ENCODE results near the gene GNG7.
"Not testable (repeated sequence)": the region's sequence is repeated elsewhere in the genome, so short reads cannot be mapped to it uniquely, and the experiment has no call there.

The GNG7 gene

DNA sequence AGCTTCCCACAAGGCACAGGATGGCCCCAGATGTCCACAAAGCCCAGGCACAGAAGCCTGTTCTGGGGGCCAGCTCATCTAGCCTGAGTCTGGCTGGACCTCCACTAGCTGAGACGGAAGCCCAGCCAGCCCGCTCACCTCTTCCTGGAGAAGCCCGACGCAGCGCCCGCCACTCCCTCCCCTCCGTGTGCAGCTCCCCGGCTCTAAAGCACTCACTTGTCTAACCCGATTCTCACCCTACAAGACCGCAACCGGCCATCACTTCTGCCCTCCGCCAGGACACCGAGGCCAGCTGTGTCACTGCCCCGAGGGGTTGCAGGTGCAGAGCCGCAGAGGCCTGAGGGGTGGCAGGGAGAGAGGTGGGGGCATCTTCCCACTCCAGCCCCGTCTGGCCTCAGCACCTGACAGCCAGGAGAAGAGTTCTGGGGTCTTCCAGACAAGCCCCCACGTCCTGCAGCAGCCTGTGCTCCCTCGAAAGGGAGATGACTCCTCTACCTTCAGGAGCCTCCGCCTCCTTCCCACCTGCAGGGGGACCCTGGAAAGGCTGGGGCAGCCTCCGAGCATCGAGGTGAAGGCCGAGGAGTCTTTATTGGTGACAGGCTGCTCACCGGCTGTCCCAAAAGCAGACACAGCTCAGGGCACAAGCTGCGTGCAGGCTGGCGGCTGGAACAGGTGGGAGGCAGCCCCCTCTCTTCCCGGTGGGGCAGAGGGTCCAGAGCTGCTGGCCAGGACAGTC is 24.6 kb upstream of the GNG7 start:
- DNase-seq (ENCODE audit: low read depth in 2 of 2): no peak

DNA sequence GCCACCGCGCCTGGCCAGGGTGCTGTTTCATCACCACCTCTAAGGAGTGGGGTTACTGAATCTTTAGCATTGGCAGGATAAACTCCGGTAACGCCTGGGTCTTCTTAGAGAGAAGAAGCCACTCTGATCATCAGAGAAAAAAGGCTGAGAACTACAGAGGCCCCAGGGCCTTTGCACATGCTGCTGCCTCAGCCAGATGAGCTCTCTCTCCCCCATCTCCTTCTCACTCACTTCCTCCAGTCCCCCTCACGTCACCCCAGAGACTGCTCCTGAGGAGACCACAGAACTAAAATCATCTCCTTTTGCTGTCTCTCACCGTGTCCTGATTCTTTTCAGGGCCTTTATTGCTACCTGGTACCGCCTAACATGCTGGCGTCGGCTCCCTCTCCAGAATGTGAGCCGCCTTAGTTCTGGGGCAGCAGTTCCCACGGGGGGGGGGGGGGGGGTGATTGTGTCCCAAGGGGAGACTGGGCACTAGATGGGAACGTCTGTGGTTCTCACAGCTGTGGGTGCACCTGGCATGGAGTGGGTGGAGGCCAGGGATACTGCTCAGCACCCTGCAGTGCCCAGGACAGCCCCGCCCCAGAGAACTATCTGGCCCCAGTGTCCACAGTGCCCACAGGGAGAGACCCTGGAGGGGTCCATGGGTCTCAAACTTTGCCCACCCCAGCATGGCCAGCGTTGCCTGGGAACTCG is 23.8 kb upstream of the GNG7 start:
- no peak for DNase-seq (ENCODE audit: low read depth in 2 of 2)

DNA sequence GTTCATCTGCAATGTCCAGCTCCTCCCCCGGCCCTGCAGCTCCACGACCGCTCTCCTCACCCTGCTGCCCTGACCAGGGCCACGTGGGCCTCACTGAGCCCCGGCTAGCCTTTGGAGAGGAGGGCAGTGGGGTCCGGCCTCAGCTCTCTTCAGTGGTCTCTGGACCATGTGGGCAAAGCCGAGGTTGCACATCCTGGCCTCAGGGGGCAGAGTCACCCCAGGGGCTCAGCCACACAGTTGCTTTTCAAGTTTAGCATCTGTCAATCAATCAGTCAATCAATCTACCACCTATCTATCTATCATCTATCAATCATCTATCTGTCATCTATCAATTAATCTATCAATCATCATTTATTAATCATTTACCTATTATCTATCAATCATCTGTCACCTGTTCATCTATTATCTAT is 21.7 kb upstream of the GNG7 start:
- DNase-seq (ENCODE audit: low read depth in 2 of 2): no peak

DNA sequence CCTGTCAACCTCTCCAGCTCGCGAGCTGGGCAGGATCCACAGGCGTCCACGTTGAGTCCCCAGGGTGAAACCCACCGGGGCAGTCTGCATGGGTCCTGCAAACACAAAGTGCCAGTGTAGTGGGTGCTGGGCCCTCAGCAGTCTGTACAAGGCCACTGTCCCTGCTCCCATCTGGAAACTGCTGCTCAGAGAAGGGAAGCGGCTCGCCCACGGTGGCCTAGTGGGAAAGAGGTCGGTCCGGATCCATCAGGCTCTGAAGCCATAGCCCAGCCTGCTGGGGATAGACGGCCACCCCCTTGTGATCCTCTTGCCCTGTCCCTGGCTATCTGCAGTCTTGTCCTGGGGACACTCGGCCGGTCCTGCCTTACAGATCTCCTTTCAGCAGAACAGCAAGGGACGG is 21.3 kb upstream of the GNG7 start:
- DNase-seq (ENCODE audit: low read depth in 2 of 2): no peak

DNA sequence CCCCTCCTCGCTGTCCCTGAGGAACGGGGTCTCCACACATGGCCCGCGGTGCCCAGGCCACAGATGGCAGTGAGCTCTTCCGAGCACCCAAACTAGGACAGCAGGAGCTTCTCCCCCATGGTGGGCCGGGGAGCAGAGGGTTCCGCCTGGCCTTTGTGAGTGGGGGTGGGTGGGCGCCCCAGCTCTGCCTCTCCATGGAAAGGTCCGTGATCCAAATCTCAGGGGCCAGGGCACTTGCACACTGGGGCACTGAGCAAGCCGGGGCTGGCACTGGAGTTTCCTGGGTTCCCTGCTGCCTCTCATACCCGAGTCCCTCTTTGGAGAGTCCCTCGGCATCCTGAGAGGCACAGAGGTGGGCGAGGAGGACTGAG is 20.8 kb upstream of the GNG7 start:
- no peak for DNase-seq (ENCODE audit: low read depth in 2 of 2)

DNA sequence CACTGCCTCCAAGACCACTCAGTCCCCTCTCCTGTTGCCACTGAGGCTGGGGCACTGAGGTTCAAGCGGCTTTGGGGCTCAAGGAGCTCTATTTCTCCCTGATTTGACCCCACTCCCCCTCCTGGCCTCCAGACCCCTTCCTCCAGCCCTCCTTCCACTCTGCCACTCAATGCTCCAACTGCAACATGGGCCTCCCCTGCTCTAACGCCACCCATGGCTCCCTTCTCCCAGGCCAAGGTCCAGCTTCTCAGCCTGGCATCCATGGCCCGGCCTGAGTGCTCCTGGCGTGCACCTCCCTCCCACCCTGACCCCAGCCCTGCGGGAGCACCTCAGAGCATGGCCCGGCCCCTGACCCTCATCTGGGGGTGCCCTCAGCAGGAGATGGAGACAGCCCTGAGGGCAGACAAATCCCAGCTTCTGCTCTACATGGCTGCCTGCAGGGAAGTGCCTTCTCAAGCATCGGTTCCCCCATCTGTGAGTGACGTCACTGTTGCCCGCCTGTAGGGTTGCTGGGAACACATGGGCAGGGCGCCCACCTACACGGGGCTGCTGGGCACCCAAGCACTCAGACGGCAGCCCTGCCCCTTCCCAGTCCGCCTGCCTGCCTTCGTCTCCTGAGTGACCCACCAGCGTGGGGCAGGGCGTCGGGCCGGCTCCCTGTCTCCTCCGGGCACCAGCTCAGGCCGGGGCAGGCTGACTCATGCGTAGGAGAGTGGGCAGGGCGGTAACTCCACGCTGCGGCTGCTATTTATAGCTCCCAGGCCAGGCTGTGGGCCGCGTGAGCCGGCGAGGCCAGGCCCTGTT is 20.2 kb upstream of the GNG7 start:
- no peak for DNase-seq (ENCODE audit: low read depth in 2 of 2)

DNA sequence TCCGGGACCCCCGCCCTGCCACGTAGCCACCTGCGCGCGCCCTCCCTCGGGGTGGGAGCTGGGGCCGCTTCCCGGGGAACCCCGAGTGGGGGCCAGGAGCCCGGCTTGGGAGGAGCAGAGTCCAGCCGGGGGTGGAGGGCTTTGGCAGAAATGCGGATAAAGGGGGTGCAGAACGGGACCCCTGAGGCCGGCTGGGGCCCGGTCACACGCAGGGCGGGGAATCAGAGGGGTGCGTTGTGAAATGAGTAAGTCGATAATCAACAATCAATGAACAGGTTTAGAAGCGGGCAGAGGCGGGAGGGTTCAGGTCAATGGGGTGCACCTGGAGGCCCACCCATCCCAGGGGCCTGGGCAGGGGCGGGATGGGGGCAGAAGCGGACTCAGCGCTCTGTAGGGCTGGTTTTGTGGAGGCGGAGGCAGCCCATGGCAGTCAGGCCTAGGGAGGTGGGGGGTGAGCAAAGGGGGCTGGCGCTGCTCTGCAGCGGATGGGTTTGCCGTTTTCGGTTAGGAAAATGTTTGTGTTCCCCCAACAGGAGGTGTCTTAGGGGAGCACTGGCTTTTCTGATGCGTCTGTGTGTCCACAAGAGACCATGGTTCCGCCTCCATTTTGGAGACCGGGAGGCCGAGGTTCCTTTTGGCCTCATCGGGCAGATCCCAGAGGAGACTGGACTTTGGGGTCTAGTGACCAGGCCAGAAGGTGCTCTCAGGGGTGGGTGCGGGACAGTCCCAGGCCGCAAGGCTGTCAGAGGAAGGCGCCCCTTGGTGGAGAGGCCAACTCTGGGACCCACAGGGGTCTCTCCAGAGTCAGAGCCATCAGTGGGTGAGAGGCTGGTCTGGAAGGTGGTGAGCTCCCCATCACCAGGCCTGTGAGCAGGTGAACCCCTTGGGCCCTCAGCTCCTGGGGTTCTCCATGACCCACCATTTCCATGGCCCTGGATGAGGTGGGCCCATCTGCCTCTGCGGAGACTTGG is 19.4 kb upstream of the GNG7 start:
- no peak for DNase-seq (ENCODE audit: low read depth in 2 of 2)

DNA sequence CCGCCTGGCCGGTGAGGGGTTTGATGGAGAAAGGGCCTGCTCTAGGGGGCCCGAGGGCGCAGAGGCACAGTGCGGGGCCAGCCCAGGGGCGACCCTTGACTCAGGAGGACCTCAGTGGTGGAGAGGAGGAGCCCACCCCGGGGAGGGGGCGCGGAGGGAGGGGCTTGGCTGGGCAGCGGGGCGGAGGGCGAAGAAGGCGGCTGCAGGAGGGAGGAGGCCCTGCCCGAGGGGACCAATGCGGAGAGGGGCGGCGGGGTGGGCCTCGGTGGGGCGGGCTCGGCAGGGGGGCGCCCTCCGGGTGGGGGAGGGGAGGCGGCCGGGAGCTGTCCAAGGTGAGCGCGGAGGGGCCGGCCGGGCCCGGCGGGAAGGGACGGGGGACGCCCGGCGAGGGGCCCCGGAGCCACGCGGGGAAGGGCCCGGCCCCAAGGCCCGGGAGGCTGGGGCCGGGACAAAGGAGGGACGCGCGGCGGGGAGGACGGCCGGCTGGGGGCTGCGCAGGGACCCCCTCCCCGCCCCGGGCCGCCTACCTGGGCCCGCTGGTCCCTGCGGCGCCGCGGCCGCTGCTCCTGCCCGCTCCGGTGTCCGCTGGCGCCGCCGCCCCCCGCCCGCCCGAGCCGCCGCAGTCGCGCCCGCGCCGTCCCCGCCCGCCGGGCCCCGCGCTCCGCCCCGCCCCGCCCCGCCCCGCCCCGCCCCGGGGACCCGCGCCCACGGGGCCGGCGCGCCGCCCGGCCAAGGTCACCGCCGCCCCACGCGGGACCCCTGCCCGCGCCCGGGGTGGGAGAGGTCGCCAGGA is 18.5 kb upstream of the GNG7 start, which contains the start of gene DIRAS1:
TSS of gene DIRAS1 (minus strand) at position 596 of the 793 bp plus-strand sequence. CDS start 3,566 bp downstream, outside the sequence.
- DNase-seq (ENCODE audit: low read depth in 2 of 2): no peak

DNA sequence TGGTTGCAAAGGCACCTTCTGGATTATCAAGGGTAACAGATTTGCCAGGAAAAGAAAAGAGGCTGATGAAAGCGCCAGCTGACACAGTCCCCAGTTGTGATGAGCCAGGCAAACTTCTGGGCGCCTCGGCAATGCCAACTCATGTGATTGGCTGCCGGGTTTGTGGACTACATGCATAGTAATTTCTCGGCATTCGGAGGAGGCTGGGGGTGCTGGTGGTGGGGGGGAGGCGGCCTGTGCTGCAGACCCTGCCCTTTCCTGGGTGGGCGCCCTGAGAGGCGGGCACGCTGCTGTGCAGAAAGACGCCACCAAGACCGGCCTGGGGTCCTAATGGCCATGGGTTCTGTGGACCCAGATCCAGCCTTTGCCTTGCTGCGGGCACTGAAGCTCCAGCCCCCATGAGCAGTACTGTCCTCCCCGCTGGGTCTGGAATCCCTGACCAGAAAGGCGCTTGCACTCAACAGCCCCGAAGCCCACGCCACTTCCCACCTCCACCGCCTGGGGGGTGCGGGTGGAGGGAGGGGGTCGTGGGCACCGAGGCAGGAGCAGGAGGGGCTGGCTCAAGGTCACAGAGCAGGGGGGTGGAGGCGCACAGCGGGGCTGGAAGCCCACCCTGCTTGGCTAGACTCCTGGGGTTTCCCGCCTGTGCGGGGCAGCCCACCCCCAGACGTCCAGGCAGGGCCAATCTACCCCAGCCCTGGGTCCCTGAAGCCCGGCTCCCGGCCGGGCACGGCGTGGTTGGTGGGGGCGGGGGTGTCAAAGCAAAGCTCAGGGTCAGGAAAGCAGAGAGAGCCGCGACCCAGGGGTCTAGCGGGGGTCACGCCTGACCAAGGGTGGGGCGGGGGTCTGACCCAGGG is 17.7 kb upstream of the GNG7 start:
- DNase-seq (ENCODE audit: low read depth in 2 of 2): no peak

DNA sequence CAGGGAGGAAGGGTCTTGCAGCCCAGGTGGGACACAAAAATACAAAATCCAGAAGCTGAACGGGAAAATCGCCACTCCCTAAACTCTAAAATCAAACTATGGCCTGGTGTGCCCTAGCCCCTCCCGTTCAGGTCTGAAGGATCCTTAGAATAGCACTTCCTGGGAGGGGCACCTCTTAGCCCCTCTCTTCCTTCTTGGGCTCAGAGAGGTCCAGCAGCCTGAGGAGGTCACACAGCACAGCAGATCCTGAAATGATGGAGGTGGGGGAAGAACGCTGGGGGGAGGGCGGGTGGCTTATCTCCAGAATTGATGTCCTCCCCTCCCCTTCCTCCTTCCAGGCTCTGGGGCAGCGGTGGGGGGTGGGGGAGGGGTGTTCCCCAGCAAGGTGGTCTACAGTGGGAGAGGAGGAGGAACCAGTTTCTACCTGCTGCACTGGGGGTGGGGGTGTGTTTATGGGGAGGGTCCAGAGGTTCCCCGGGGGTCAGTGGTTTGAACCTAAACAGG is 16.8 kb upstream of the GNG7 start:
- DNase-seq (ENCODE audit: low read depth in 2 of 2): no peak

DNA sequence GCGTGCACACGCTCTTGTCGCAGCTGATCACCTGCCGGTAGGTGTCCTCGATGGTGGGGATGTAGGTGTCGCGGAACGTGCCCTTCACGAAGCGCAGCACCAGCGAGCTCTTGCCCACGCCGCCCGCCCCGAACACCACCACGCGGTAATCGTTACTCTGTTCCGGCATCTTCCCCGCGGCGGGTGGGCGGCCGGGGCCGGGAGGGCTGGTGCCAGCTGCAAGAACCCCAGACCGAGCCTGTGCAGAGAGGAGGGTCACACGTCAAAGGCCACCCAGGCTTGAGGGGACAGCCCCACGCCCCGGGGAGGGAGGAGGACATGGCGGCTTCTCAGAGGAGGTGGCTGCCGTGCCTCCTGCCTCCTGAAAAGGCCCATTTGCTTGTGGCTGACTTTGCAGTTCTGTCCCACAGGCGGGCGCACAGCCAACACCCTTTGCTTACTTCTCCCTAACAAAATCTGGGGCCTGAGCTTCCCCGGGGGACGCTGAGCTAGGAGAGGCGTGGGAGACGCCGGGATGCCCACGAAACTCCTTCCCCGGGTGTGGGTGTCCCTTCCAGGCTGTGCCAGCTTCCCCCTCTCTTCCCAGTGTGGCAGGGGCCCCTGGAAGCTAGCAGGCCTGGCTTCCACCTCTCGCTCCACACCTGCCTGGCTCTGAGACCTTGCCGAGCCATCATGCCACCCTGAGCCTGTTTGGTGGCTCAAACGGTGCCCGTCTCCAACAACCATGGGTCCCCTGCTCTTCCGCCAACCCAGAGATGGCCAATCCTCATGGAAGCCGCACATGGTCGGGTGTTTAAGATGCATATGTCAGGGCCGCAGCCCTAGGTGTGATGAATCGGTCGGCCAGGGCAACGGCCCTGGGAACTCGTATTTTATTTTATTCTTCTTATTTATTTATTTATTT is 15.4 kb upstream of the GNG7 start:
- DNase-seq (ENCODE audit: low read depth in 2 of 2): no peak

DNA sequence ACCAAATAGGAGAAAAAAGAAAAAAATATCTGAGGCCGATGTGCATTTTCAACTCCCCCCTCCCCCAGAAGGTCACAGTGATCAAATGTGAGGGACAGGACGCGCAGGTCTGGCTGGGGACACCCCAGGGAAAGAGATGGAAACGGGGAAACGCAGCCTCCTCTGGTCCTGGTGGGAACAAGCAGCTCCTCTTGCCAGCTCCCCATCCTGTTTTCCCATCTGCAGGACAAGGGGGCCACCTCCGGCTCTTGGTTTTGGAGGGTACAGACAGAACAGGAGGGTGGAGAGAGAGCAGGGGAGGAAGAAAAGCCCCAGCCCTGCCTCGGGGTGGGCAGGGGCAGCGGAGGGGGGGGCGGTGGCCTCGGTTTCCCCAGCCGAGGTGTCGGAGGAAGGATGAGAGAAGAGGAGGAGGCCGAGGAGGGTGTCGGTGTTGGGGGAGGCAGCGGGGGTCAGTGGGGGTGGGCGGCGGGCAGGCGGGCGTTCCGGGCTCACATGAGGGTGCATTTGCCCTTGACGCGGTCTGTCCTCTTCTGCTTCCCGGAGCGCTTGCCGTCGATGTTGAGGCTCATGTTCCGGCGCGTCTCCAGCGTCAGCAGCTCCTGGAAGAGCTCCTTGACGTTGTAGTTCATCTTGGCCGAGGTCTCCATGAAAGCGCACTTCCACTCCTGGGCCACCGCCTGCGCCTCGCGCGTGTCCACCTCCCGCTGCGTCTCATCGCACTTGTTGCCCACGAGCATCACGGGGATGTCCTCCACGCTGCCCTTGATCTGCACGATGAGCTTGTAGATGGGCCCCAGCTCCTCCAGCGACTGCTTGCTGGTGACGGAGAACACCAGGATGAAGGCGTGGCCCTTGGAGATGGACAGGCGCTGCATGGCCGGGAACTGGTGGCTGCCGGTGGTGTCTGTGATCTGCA is 14.5 kb upstream of the GNG7 start:
- DNase-seq (ENCODE audit: low read depth in 2 of 2): no peak

DNA sequence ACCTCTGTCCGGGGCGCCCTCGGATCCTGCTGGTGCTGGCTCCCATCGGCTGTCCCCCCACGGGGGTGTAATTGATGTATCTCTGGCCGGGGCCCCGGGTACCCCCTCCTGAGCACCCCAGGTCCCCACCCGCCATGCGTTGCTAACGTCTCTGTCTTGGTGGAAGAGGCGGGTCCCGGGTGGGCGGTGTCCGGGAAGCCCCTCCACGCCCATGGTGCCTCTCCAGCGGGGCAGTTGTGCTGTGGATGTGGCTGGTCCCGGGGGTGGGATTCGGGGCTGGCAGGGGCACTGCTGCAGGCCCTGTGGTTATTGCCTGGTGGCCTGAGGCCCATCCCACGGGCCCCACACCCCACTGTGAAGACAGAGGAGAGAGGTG is 13.8 kb upstream of the GNG7 start:
- DNase-seq (ENCODE audit: low read depth in 2 of 2): no peak

DNA sequence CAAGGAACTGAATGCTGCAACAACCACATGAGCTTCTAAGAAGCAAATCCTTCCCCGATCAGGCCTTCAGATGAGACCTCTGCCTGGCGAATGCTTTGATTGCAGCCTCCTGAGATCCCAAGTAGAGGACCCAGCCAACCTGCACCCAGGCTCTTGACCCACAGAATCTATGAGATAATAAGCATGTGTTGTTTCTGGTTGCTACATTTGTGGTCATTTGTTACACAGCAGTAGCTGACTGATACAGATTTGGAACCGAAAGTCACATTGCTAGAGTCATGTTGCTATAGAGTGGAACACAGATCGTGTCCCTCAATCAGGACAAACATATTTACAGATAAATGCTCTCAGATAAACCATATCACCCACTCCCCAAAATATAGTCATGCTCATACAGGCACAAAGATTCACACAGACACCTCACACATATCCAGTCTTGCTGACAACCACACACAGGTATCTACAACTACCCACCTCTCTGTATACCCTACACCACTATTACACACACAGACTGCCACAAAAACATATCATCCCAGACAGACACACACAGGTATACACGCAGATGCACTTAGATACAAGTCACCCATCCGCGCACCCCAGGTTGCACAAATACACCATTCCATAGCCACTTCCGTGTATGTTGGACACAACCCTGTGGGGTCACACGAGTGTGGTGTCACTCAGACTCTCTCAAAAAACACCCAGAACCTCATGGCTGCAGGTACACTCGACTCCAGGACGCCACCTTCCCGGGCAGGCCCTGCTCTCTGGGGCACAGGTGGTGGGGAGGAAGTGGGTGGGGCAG is 13.2 kb upstream of the GNG7 start:
- no peak for DNase-seq (ENCODE audit: low read depth in 2 of 2)

DNA sequence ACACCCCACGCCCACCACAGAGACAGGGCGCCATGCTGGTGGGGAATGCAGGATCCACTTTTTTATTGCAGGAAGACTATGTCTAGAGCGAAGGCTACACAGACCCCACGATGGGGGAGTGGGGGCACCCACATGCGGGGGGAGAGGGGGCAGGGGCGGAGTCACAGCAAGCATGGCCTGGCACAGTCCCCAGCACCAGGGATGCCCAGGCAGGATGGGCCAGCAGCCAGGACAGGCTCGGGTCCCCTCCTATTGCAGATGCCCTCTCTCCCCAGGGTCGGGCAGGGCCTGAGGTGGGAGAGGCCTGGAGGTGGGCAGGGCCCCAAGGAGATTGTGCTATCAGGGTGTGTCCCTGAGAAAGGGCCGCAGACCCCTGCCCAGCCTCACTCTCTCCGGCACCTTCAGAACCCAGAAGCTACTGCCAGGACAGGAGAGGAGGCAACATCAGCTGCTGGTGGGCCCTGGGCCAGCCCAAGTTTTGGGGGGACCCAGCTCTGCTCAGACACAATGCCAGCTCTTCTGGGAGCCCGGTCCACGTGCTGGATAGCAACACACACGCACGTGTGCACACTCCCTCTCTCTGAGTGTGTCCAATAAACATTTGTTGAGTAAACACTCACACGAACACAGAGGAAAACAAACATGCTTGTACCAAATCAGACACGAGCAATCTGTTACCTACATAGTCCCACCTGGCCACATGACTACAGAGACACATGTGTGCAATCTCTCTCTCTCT is 12.2 kb upstream of the GNG7 start:
- DNase-seq (ENCODE audit: low read depth in 2 of 2): no peak

DNA sequence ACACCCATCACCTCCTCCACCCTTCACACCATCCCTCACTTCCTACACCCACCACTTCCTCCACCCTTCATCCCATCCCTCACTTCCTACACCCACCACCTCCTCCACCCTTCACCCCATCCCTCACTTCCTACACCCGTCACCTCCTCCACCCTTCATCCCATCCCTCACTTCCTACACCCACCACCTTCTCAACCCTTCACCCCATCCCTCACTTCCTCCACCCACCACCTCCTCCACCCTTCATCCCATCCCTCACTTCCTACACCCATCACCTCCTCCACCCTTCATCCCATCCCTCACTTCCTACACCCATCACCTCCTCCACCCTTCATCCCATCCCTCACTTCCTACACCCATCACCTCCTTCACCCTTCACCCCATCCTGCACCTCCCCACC is 11.6 kb upstream of the GNG7 start:
- DNase-seq (ENCODE audit: low read depth in 2 of 2): not testable (repeated sequence)

Data from stimulated activated CD8-positive, alpha-beta memory T cell treated with anti-CD3 and anti-CD28 coated beads, Interleukin-2, amount 100 ng/mL, for 48 hours (primary cell).